Right forelimb (tissue), 1 donor: Measurements from ENCODE around the gene AKT1.
"Not testable (repeated sequence)": the region's sequence is repeated elsewhere in the genome, so short reads cannot be mapped to it uniquely, and the experiment has no call there.

Experiments
- DNase-seq: peaks from one replicate; pipeline ENCODE4 v3.0.0-alpha.2; 2018

The AKT1 gene

DNA sequence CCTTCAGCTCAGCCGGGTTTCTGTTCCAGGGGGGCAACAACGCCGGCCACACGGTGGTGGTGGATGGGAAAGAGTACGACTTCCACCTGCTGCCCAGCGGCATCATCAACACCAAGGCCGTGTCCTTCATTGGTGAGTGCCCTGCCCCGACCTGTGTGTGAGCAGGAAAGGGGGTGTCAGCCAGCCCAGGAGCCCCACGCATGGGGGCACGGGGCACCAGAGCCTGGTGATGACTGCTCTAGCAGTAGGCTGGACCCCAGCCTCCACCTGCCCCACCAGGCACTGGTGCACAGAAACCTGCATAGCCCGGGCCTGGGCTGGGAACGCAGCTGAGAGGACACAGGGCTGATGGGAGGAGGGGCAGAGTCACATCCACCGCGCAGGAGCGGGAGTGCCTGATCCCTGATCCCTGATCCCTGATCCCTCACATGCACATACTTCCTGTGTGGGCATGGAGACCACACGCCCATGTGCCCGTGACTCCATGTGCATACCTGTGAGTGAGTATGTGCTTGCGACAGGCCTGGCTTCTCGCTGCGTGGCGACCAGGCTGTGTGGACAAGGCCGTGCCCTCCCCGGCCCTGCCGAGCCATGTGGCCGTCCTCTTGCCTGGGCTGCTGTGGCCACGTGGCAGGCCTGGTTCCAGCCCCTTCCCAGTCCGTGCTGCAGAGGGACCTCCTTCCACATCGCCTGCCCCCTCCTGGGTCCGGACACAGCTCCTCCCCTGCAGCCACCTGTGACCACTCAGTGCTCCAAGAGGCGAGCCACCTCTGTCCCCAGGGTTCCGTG, 60.4 kb downstream of the AKT1 start:
- DNase-seq: no peak

DNA sequence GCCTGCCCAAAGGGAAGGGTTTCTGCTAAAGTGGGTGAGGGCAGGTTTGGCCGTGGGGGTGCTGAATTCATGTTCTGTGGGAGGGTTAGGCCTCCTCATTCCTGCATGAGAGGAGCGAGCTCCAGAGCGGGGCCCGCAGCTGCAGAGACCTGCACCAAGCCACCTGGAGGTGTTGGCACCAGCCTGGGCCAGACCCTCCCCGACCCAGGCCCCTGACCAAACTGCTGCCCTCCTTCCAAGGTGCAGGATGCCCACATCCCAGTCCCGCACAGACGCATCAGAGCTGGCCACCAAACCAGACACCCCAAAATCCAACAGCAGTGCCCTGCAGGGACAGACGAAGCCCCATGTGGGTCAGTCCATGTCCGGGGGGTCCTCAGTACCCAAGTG, 61.0 kb downstream of the AKT1 start:
- no peak for DNase-seq

DNA sequence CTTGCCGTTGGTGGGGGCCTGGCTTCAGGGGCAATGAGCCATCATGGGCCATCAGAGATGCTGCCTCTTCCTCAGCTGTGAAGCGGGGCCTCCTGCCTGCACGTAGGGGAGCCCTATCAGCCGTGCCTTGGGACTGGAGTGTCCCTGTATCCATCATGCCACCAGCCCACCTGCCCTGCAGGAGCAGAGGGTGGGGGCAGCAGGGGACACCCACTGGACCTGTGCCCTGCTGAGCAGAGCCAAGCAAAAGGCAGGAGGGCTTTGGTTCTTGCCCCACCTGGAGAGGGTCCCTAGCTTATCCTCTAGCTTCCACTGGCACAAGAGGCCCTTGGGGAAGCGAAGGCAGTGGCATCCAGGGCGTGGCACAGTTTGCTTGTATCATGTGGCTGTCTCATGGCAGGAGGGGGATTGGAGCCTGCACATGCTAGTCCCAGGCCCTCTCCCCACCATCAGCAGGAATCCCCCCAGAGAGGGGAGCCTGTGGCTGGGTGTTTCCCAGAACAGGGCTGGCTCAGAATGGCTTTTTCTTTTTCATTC, 61.4 kb downstream of the AKT1 start:
- no peak for DNase-seq

DNA sequence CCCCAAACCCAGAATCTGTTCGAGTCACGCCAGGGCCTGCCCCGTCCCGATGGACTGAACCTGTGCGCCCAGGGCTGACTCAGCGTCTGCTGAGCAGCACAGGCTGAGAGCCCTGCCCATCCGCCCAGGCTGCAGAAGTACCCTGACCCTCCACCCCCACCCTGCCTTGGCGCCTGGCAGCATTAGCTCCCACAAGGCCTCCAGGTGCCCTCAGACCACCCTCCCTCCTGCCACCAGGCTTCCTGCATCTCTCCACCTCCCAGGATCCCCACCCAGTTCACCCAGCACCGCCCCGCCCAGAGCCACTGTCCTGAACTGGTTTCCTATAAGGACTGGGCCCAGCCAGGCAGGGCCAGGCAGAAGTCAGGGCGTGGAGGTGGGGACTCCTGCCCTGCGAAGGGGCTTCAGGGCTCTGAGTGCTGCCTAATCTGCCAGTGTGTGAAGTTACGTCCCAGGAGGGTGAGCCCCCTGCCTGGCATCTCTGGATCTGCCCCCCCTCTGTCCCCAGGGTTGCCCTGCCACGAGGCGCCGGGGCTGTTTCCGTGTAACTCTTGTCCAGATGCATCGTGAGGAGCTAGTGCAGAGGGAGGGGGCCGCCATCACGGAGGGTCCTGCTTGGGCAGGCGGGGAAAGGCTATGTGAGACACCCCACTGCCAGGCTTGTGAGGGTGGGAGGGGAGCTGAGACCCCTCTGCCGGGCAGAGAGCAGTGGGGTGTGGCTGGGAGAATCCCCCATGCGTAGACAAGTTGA, 62.4 kb downstream of the AKT1 start:
- no peak for DNase-seq

DNA sequence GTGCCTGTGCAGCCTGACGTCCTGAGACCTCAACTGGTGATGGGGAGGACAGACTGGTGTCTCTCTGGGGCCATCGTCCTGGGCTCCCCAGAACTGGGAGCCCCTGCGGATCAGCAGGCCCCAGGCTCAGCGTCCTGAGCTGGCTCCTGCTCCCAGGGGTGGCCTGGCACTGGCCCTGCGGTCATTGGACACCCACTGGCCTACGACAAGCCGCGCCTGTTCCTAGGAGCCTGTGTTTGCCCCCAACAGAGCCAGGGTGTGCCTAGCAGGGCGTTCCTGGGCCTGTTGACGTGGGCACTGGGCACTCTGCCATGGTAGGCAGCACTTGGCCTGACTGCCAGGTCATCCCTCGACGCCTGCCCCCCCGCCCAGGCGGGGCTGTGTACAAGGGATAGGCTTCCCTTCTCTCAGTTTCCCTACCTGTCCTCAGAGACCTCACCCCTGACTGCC, 63.2 kb downstream of the AKT1 start:
- DNase-seq: no peak

DNA sequence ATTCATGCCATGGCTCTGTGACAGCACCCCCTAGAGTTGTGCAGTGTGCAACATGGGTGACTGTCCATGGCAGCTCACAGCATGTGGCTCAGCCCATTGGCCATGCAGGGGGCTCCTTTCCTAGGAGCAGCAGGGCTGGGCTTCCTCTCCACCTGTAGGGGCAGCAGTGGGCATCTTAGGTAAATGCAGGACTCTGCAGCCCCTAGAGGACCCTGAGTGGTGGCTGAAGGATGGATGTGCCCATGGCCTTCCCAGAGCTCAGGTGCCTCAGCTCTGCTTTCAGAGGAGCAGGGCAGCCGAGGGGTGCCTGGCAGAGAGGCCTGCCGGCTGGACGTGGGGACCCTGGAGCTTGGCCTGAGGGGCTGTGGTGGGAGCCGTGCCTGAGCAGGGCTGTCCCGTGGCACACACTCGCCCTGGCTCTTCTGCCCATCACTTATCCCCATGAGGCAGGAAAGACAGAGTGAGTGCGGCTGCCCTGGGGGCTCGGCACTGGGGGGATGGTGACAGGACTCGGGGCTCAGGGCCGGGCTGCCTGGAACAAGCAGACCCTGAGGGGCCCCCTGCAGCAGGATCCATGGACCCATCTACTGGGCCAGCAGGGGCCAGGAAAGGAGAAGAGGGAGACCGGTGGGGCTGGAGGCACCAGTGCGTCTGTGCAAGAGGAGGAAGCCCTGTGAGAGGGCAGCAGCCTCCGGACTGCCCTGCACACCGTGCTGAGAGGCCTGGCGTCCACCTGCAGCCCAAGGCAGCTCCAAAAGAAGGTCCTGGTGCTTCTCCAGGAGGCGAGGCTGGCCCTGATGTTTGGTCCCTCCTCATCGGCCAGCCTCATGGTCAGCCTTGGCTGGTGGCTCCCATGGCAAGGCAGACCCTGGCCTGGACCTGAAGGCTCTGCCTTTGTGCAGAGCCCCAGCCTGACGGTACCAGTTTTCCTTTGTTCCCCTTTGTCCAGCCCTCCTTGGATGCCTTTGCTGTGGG, 63.9 kb downstream of the AKT1 start:
- DNase-seq: no peak

DNA sequence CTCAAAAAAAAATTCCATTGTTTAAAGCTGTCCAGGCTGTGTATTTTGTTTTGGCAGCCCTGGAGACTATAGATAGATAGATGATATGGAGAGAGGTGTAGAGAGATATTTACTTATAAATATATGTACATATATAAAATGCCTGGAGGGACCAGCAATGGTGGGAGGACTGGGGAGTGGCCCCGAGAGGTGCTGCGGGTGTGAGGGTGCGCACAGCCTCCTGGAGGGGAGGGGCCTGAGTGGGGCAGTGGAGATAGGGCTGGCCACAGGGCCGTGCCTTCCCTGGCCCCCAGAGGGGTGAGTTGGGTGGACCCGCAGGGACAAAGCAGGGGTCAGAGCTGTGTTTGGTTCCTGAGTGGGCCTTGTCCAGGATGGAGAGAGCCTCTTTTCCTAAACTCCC, 65.1 kb downstream of the AKT1 start:
- DNase-seq: no peak

DNA sequence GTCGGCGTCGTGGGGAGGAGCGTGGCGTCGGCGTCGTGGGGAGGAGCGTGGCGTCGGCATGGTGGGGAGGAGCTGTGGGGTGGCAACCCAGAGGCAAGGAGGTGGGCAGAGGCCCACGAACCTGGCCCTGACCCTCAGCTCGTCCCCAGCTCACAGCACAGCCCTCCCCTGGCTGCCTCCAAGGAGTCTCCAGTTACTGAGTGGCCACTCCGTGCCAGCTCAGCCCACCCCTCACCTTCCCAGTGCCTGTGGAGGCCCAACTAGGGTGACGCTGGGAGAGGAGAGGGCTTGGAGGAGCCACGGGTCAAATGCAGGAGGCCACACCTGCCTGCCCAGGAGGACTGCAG, 65.7 kb downstream of the AKT1 start:
- DNase-seq: no peak

DNA sequence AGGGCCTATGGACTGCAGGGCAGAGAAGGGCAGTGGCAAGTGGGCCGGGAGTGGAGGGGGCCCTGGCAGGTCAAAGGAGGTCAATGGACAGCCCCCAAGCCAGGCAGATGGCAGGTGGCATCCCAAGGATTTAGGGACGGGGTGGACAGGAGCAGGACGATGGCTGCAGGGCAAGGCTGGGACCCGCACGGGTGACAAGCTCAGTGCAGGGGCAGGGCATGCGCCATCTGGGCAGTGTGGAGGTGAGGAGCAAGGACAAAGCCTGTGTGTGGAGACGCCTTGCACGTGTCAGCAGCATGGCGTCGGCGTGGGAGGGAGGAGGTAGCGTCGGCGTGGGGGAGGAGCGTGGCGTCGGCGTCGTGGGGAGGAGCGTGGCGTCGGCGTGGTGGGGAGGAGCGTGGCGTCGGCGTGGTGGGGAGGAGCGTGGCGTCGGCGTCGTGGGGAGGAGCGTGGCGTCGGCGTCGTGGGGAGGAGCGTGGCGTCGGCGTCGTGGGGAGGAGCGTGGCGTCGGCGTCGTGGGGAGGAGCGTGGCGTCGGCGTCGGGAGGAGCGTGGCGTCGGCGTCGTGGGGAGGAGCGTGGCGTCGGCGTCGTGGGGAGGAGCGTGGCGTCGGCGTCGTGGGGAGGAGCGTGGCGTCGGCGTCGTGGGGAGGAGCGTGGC, 66.2 kb downstream of the AKT1 start:
- DNase-seq: not testable (repeated sequence)

DNA sequence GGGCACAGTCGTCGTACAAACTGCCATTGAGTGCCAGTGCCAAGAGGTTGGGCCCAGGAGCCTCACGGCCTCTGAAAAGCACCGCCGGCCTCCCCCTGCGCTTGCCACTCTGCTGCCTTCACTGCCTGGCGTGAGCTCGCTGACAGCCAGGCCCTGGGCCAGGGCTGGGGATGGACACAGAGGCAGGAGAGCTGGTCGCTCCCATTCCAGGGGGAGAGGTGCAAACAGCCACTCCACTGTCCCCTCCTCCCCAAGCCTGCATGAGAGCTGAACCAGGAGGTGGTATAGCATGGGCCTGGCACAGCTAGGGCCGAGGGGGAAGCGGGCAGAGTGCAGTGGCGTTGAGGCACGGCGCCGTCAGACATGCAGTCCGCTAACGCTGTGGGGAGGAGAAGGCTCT, 66.9 kb downstream of the AKT1 start:
- DNase-seq: no peak

DNA sequence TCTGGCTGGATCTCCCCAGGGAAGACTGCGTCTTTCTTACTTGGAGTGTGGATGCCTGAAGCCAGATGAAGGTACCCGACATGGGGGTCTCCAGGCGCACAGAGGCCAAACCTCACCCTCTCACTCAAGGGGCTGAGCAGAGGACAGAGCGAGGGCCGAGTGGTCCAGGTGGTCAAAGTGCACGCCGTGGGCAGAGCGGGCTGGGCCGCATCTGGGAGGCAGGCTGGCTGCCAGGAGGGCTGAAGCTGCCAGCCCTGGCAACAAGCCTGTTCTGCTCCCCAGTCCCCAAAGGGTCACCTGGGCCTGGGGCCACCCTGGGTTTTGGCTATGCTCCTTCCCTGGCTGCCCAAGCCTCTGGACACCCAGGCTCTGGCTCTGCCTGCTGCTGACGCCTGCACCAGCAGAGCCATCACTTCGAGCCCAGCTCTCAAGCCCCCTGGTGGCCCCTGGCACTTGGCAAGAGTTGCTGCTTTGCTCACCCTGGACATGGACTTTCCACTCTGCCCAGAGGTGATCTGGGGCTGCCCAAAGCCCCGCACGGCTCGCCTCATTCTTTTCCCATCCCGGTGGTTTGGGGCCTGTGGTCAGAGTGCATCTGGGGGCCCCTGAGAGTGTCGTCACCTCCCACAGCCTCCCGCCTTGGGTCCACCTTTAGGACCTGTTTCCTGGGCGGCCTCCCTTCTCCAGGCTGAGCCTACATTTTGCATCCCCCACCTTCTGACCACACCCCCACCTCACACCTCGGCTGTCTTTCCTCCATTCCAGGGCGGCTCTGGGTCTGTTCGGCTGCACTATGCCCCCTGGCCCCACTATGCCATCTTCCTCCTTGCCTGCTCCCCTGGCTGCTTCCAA, 68.7 kb downstream of the AKT1 start:
- DNase-seq: no peak

DNA sequence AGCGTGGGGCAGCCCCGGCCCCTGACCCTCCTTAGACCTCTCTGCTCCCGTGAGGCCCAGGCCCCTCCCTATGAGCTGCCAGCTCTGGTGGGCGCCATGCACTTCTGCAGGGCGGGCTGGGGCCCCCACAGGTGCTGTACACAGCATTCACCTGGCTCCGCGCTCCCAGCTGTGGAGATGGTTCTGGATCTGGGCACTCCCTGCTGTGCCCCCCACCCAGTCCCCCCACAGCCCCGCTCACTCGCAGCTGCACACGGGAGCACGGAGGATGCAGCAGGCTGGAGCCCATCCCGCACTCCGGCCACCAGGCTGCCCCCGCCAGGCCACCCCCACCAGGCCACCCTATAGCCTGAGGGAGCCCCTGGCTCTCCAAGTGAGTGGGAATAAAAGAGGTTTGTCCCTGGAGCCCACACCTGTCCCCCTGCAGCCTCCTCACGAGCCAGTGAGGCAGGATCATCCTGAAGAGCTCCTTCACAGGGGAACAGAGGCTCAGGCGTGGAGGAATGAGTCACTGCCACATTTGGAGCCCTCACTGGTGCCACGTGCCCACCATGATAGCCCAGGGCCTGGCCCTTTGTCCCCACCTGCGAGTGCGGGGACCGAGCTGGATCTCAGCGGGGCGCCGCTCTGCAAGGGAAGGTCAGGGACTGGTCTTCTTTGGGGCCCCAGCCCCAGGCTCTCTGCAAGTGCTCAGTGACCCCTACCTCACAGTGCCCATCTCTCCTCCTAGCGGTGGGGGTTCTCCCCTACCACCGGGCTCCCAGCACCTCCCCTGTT, 69.6 kb downstream of the AKT1 start:
- DNase-seq: no peak

DNA sequence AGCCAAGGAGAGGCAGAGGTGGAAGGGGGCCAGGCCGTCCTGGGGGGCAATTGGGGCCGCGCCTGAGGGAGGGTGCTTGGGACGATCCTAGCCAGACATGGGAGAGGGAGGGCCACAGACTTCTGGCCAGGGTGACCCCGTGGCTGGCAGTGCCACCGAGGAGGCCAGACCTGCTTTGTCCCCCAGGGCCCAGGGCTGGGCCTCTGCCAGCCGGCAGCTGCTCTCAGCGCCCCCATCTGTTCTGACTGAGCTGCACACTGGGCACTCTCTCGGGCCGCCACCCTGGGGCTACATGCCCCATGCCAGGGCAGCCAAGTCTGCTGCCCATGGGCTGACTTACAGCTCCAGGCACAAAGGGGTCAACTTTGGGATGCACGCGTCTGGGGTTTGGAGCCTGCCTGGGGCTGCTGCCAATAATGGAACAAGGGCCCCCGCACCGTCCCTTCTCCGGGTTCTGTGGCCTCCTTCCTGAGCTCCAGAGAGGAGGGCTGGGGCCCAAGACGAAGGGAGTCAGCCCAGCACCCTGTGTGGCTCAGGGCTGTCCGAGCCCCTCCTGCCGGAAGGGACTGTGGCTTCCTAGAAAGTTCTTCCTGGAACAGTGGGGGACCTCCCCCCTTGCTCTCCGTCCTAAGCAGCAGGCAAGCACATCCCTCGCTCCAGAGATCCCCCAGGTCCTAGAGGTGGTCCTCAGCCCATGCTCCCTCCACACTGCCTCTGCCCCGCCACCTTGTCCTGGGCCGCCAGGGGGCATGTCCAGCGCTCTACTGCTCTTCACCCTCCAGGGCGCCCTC, 70.4 kb downstream of the AKT1 start:
- peak; percentile 70 for DNase-seq

DNA sequence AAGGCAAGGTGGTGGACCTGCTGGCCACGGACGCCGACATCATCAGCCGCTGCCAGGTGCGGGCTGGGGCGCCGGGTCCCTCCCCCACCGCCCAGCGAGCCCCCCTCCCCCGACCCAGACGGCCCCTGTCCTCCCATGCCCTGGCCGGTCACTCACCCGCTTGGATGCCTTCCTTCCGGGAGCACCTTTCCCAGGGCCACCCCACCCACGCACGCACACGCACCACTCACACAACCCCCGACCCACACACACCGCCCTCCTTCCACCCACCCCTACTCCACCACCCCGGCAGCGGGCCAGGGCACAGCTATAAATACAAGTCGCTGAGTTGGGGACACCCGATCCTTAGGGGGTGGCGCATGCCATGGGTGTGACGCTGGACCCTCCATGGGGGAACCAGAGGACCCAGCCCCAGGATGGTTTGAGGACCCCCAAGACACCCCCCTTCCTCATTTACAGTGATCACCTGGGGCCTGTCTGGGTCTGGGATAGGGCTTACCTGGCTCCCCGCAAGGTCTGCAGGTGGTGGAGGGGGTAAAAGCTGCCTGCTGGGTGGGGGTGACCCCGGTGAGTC, 71.1 kb downstream of the AKT1 start:
- DNase-seq: no peak

DNA sequence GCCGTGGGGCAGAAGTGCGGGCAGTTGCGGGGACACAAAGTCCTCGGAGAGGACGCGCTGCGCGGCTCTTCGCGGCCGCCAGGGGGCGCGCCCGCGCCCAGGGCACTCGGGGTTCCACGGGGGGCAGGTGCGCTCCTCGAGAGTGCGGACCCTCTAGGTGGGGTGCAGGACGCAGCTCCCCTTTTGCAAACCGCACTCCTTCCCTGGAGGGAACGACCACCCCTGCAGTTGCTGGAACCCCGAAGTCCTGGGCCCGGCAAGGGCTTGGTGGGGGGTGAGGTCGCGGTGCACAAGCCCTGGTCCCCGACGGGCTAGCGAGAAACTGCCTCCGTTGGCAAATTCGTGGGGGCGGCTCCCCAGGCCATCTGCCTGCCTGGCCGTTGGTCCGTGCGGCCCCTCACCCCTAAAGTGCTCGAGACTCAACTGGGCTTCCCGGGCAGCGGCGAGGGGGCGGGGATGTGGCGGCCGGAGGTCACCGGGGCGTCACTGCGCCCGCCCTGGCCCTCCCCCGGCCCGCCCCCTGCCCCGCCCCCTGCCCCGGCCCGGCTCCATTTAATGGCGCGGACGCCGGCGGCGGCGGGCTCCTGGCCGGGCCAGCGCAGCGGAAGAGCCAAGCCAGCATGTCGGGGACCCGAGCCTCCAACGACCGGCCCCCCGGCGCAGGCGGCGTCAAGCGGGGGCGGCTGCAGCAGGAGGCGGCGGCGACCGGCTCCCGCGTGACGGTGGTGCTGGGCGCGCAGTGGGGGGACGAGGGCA, 71.7 kb downstream of the AKT1 start, which contains the start of gene ADSS1:
Gene ADSS1 (plus strand): TSS at position 579 of the 756 bp plus-strand sequence. CDS start 42 bp downstream, at position 621.
- peak; percentile 75 for DNase-seq

DNA sequence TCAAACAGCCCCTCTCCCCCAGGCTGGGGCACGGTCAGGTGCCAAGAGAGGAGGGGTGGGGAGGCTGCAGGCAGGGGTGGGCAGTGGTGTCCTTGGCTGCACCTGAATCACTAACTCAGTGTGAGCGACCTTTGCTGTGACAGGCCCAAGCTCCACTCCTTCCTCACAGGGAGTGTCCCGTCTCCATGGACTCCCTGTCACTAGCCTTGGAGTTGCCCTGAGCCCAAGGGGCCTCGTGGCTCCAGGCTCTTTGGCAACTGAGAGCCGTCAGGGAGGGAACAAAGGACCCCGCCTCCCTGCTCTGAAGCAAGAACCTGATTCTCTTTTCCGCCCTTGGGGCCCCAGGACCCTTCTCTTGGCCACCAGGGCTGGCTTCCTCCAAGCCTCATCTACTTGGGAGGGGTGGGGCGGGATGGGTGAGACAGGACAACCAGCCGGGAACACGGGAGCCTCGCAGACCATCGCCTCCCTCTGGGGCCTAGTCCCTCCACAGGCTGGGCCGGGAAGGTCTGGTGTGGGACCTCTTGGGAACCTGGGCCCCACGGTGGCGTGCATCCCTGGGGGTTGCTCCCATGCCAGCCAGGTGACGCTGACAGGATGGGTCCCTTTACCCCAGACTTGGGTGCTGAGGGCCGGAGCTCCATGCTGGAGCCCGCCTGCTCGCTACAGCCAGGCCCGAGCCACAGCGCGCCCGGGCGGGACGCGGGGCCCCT, 72.5 kb downstream of the AKT1 start:
- DNase-seq: no peak

DNA sequence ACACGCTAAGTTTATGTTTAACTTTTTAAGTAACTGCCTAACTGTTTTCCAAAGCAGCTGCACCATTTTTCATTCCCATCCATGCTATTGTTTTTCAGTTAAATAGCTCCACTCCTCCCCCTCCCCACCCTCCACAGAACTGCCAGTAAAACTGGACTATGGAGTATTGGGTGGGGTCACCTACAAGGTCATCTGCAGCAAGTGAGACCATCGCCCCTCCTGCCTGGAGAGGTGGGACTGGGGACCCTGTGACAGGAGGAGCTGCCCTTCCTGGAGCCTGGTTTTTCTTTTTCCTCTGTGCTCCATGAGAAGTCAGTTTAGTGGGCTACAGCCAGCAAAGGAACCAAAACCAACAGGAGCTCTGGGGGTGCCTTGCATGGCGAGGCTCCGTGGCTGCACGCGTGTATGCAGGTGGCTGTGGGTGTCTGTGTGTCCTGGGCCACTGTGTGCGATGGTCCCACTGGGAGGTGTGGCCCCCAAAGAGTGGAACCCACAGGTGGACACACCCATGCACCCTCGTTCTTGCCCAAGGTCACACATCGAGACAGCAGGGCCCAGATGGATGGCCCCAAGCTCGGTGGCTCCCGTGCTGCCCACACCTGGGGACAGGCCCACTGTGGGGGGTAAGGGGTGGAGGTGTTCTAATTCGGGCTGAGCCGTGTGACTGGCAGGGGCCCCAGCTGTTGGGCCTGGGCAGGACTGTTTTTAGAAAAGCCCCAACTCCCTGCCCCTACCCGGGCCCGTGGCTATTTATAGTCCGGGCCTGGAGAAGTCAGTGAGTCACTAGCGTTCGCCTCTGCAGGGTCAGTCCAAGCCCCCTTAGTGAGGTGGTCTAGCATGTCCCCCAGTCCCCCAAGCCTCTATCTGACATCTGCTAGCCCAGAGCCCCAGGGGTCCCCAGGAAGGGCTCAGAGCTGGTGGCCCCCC, 73.8 kb downstream of the AKT1 start:
- no peak for DNase-seq
